GM15510 (cell line): ENCODE data around the gene MX2.

Experiments used
- POLR2A ChIP-seq: IDR thresholded peaks from 3 replicates; pipeline ENCODE4 v1.6.1; 2011; ENCODE audit warnings: borderline replicate concordance; ENCODE audit not compliant: insufficient read length; ENCODE audit errors: extremely low read depth

The MX2 gene

DNA sequence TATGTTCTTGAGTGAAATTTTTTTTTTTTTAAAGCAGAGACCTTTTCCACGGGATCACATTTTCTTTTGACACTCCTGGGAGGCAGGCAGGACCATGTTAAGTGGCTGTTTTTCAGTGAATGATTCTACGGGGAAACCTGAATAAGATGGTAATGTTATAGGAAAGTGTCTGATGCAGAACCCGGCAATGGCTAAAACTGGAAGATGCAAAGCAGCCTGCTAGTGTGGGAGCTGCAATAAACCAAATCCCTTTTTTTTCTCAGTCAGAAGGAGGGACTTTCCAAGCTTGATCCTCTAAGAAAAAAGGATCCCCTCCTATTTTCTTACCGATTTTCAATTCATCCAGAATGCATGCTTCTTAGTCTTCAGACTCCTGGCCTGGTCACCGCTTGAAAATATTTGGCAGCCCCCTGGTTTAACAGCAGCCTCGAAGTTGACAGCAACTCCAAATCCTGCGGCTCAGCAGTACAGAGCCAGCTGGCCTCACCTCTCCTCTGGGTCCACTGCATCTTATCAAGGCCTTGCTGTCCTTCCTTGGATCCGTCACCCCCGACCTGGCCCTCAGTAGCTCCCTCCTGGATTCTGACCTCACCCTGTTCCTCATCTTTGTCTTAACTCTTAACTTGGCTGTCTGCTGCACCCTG, 5.6 kb downstream of the MX2 start:
- TF ChIP-seq POLR2A, result no peak

DNA sequence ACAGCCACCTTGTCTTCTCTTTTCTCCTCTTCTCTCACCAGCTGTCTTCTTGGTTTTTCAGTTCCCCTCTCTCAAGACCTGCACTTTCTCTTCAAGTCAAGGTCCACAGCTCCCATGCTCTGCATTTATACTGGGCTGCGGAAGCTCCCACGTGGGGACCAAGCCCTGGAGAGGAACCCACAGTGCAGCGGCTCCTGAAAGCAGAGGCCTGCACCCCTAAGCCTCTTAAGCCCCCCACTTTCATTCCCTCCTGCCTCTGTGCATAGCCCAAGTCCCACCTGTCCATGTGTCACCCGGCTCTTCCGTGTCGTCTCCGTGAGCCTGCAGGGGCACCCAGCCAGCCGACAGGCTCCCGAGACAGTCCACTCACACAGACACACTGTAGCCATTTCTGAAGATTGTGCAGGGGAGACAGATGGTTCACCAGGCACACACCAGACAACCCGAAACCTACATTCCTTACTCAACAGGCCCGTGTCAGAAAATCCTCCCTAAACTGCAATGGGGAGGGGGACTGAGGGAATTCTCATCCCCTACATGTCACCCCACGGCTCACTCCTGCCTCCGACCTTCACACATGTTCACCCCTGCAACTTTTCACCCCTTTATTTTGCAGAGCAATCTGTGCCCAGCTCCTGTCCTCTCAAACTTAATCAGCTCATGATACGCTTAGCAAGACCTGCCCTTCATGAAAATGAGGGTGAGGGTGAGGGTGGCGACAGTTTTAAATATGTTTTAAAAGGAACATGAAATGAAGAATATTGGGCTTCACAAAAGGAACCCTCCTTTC, 6.3 kb downstream of the MX2 start:
- no peak for TF ChIP-seq POLR2A

DNA sequence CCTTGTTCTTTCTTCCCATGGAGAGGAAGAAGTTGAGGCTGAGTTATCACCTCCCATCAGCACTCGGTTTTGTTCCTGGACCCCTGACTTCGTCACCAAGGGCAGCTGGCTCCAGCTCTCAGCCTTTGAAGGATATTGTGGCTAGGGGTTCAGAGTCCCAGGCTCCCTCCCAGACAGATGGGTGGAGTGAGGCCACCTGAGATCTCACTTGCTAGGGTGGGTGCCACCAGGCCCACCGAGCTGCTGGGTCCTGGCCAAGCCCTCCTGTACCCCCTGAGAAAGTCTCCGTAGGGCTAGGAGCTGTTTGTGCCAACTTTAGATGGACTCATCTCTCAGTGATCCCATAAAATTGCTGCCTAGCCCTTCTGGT, 6.9 kb downstream of the MX2 start:
- no peak for TF ChIP-seq POLR2A

DNA sequence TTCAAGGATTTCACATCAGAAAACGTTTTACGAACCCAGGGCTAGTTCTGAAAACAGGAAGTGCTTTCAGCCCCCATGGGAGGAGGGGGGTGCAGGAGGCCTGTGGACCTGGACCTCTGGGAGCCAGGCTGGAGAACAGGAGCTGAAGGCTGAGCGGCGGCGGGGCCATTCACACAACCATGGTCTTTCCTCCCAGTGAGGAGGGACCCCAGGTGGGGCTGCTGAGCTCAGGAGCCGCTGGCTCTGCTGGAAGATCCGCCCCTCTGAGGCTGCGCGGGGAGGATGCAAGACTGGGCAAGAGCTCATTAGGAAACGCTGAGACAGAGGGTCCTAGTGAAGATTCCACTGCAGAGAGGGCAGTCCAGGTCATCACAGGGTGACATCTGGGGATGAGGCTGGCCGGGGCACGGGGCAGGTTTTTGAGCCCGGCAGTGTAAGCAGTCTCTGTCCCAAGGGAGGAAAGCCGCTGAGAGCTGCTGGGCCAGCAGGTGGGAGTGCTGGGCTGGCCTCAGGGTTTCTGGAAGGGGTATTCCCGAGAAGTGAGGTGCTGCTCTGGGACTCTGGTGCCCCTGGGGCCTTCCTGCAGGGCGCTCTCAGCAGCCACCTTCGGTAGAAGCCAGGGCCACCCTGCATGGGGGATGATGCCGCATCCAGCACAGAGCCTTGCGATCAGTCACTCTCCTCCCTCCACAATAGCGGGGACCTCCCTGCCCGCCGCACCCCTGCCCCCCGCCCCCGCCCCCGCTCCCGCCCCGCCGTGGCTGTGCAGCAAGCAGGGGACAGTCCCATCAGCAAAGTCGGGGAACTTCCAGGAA, 7.5 kb downstream of the MX2 start:
- no peak for TF ChIP-seq POLR2A

DNA sequence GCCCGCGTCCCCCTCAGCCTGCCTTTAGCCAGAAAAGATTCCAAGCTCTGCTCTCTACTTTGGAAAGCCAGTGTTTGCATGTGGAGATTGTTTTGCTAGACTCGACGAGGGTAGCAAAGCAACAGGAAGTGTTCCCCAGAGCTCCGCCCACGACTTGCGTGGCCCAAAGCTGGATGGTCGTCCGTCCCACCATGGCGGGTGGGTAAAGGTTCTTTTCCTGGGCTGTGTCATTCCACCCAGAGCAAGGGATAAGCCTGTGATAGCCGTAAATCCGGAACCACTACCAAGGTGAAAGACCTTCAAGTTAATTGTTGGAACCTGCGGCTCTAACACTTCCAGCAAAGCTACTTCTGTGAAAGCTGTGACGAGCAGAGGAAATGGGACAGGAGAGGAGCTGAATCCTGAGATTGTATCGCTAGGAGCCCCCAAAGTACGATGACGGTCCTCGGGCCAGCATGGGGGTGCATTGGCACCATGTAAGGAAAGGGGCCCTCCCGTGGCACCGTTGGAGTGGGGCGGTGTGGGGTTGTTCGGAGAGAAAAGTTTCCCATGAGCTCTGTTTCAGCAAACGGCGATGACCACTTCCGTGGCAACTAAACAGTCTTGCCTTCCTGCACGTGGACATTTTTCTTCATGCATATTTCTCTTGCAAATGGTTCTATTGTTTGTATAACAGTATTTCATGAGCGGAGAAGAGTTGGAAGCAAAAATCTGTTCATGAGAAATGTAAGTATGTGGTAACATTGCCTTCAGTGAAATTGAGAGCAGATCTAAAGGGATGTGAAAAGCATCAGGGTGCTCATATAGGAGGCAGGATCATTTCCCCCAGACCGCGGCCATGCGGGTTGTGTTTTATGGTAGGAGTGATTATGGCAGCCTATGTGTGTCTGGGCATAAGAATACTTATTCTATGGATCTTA, 8.4 kb downstream of the MX2 start:
- TF ChIP-seq POLR2A, result no peak

DNA sequence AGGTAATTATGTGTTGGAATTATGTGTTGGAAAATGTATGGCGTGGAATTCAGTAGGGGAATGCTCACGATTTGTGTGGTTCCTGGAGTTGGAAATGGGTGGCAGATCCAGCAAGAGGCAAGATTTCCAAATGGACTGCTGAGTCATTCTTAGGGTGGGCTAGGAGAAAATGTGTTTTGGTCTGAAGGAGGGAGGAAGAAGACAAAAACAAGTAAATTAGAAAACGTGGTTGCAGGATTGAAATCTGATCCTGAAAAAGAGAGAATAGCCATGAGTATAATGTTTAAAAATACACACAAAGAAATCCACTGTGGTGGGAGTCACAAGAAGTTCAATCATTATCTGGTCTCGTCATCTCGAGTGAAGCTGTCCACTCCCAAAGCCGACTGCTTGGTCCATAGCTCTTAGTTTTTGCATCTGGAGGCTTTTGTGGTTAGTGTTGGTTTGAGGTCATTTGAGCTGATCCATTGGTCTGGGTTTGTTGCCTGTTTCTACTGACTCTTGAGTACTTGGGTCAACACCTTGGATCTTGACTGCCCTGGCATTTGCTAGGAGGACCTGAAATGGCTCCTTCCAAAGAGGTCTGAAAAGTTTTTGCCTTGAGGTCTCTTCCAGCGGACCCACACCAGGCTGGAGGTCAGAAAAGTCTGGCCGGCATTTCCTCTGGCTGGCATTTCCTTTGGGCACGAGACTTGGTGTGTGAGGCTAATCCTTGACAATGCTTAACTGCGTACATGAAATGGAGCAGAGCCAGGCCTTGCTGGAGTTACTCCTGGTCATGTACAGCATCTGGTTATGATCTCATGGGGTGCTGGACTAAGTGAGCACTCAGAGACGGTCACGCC, 9.2 kb downstream of the MX2 start:
- no peak for TF ChIP-seq POLR2A

DNA sequence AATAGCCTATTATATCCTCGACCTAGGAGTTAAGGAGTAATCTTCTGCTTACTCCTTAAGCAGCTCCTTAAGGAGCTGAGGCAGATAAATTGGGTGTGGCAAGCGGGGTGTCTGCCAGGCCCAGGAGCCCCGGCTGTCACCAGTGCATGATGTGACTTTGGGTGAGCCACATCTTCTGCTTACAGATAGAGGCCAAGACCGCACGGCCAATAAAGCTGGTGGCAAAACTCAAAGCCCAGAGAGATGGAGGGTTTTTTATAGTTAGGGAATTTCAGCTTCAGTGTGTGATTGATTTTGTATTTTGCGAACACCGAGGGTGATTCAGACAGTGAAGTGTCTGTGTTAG, 9.8 kb downstream of the MX2 start:
- no peak for TF ChIP-seq POLR2A

DNA sequence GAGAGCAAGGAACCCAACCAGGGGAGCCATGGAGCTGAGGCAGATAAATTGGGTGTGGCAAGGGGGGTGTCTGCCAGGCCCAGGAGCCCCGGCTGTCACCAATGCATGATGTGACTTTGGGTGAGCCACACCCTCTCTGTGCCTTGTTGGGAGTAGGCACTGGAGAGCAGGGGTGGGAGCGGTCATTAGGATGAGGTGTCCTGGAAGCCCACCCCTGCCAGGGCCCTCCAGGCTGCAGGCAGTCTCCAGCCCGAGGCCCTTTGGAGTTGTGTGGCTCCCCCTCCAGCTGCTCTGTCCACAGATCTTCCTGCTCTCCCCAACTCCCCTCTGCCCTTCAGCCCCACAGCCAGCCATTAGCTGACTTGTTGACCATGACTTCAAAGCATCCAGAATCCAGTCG, 11.4 kb downstream of the MX2 start:
- TF ChIP-seq POLR2A, result no peak

DNA sequence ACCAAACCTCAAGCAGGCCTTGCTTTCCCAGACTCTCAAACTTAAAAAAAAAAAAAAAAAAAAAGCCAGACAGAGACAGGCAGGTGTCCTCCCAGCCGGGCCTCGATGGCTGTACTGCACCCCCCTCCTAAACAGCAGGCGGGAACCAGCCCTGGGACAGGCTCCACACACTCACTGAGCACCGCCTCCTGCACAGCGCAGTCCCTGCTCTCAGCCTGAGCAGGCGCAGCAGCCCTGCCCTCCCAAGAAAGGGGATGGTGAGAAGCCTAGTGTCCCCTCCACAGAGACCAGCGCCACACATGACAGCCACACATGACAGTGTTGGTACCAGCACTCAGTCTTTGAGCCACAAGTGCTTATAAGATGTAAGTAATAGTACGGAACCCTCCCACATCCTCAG, 11.9 kb downstream of the MX2 start:
- TF ChIP-seq POLR2A, result no peak

DNA sequence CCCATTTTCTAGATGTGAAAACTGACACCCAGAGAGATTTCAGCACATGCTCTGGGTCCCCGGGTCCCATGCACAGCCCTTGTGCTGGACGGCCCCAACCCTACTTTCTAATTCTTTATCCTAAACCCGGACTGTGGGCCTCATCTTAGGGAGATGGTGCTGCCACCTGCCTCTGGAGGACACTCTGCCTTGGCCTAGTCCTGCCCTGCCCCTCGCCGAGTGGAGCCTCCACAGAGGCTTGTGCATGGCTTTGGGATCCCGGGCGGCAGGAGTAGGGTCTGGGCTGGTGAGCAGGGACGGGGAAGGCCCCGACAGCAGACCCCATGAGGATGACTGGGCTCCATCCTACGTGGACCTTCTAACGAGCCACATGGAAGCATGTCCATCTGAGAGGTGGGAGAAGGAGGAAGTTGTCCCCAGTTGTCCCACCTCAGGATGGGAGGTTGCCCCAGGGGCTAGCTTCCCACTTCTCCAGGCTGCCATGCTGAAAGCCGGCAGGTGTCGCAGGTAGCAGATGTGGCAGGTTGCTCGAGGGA, 12.4 kb downstream of the MX2 start:
- no peak for TF ChIP-seq POLR2A

DNA sequence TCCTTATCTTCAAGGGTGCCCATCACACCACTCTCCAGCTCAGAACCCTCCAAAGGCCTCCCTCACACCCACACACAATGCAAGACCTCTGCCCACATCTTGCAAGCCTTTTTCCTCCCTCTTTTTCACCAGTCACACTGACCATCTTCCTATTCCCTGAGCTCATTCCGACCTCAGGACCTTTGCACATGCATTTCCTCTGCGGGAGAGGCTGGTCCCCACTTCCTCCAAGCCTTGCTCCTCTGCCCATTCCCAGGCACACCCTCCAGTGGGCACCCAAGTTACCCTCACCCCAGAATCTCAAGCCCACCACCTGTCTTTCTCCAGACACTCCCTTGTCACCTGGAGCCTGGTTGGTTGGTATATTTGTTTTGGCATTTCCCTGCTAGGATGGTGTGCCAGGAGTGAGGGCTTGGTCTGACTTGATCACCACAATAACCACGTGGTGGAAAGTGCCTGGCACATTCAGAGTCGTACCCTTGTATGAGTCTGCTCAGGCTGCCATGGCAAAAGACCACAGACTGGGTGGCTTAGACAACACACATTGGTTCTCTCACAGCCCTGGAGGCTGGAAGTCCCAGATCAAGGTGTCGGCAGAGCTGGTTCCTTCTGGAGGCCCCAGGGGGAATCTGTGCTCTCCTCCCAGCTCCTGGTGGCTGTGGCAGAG, 13.2 kb downstream of the MX2 start:
- TF ChIP-seq POLR2A, result no peak

DNA sequence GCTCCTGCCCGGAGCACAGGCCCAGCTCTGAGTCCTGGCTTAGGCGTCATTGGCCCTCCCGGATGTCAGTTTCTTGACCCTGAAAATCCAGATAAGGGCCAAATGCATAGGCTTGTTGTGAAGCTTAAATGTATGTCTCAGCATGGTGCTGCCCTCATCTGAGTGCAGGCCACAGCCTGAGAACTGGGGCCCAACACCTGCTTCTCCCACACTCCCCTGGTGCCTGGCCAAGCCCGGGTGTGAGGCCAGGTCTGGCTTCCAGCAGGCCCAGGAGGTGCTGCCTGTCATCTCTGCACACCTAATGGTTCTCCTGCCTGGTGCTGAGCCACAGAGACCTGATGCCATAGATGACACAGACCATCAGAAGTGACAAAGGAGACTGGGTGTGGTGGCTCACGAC, 14.0 kb downstream of the MX2 start:
- TF ChIP-seq POLR2A, result no peak

DNA sequence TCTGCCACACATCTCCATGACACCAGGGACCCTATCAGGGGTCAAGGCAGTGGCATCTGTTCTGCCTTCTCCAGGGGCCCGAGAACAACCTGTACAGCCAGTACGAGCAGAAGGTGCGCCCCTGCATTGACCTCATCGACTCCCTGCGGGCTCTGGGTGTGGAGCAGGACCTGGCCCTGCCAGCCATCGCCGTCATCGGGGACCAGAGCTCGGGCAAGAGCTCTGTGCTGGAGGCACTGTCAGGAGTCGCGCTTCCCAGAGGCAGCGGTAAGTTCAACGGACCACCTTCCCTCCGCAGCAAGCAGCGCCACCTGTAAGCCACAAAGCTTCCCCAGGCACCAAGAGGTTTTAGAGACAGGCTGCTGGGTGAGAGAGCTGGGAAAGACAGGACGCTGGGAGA, 15.9 kb downstream of the MX2 start:
- no peak for TF ChIP-seq POLR2A
